ENCODE data around the gene TM6SF1. TPM values are rescaled to one million over a fixed set of nuclear protein-coding genes. Genes with fewer than 3 reads are reported as not detected.

The TM6SF1 gene
- total RNA-seq, 2 experiments from 2014 or later: not detected

DNA sequence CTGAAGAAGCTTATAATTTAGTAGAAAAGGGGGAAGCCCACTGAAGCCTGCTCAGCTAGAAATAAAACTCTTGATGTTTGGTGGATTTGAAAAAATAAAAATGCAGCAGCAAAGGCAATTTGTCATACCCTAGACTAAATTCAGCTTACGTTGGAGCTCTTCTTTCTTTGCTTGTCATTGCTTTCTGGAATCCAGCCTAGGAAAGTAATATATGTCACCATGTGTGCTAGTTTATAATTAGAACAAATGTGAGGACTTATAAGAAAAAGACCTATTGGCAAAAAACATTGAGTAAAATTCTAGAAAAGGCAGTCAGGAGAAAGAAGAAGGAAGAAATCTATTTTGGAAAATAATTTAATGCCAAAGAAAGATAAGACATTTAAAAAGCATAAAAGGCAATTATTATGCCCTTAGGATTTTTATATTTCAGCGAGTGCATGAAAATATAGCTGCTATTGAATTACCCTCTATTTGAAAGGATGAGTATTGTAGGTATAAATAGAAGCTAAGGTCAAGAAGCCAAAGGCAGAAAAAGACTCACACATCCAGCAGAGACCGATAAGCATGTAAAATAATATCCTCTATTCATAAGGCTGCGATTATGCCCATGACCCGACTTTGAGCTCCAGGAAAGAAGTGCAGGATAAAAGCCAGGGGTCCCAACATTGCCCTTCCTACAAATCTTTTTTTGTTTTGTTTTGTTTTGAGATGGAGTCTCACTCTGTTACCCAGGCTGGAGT, 29.8 kb upstream of the TM6SF1 start:
- H3K9me3 ChIP-seq (ENCODE audit: control insufficient read depth in 1 of 2, insufficient read depth in 1 of 2, low read length in 2 of 2): peaks cover 7 to 14% of the 10 kb centered on the region in 2 experiments
- Mint-ChIP-seq H3K4me1 (ENCODE audit: low read depth) (no peaks in the 10 kb centered on the region), H3K4me3 (no peak overlapping the region), H3K27ac (no peak overlapping the region), H3K36me3 (ENCODE audit: low read depth) (peaks cover 7% of the 10 kb centered on the region), H3K27me3 (peaks cover 58% of the 10 kb centered on the region), H3K9me3 (peaks cover 3% of the 10 kb centered on the region)
- TF ChIP-seq, protein P1, sequence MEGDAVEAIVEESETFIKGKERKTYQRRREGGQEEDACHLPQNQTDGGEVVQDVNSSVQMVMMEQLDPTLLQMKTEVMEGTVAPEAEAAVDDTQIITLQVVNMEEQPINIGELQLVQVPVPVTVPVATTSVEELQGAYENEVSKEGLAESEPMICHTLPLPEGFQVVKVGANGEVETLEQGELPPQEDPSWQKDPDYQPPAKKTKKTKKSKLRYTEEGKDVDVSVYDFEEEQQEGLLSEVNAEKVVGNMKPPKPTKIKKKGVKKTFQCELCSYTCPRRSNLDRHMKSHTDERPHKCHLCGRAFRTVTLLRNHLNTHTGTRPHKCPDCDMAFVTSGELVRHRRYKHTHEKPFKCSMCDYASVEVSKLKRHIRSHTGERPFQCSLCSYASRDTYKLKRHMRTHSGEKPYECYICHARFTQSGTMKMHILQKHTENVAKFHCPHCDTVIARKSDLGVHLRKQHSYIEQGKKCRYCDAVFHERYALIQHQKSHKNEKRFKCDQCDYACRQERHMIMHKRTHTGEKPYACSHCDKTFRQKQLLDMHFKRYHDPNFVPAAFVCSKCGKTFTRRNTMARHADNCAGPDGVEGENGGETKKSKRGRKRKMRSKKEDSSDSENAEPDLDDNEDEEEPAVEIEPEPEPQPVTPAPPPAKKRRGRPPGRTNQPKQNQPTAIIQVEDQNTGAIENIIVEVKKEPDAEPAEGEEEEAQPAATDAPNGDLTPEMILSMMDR (IDR thresholded peaks at IDR 0.05): no peak
- ChIA-PET CTCF (interaction anchor here (0.7 kb wide), 1 partner anchor 1065 kb away, joined by 3 read pairs; no protein-coding TSS in a partner anchor), POLR2A (no interaction called here)
- no peaks in the 10 kb centered on the region for H3K4me1 ChIP-seq (ENCODE audit: insufficient read depth, low read length)
- H3K27ac ChIP-seq (ENCODE audit: low read depth in 1 of 2, low read length in 2 of 2): no peak overlapping the region
- intact Hi-C loops (cut with DNase I, micrococcal nuclease): no loop called here
- no peak overlapping the region for H3K4me3 ChIP-seq (ENCODE audit: low read length)
- no peaks in the 10 kb centered on the region for H3K36me3 ChIP-seq (ENCODE audit: insufficient read depth, low read length)
- H3K27me3 ChIP-seq (ENCODE audit: control insufficient read depth in 1 of 2, insufficient read depth in 2 of 2, low read length in 2 of 2): peaks cover 6 to 11% of the 10 kb centered on the region in 2 experiments
- DNase-seq: no peak
- ATAC-seq (ENCODE audit: poor library complexity): no peak

DNA sequence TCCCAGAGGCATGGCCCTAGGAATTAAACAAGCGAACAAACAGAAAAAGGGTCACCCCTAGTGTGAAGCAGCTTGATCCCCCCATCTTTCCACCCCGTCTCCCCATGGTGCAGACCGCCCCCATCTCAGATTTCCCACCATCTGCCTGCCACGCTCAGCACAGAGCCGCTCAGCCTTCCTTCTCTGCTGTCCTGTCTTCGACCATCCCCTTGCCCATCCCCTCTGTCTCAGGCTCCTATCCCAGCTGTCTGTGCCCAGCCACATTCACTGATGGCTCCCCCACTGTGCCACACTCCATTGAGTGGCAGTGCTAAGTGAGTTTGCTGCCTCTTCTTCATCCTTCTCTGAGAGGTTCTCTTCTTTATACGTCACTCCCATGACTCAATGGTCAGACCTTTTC, 28.7 kb upstream of the TM6SF1 start:
- TF ChIP-seq, protein P1 (IDR thresholded peaks at IDR 0.05): no peak
- H3K4me1 Mint-ChIP-seq (ENCODE audit: low read depth): no peaks in the 10 kb centered on the region
- Histone ChIP-seq H3K4me3 (ENCODE audit: low read length) (no peak overlapping the region), H3K27me3 (ENCODE audit: control insufficient read depth in 1 of 2, insufficient read depth in 2 of 2, low read length in 2 of 2) (peaks cover 8 to 11% of the 10 kb centered on the region in 2 experiments), H3K4me1 (ENCODE audit: insufficient read depth, low read length) (no peaks in the 10 kb centered on the region), H3K9me3 (ENCODE audit: control insufficient read depth in 1 of 2, insufficient read depth in 1 of 2, low read length in 2 of 2) (peaks cover 0 to 6% of the 10 kb centered on the region in 2 experiments), H3K27ac (ENCODE audit: low read depth in 1 of 2, low read length in 2 of 2) (no peak overlapping the region), H3K36me3 (ENCODE audit: insufficient read depth, low read length) (no peaks in the 10 kb centered on the region)
- H3K27ac Mint-ChIP-seq: no peak overlapping the region
- DNase-seq (no peak), ATAC-seq (ENCODE audit: poor library complexity) (no peak)
- CTCF ChIA-PET: no interaction called here
- intact Hi-C loops (cut with DNase I, micrococcal nuclease): no loop called here
- H3K27me3 Mint-ChIP-seq: peaks cover 66% of the 10 kb centered on the region
- peaks cover 7% of the 10 kb centered on the region for H3K36me3 Mint-ChIP-seq (ENCODE audit: low read depth)
- no peak overlapping the region for H3K4me3 Mint-ChIP-seq
- peaks cover 3% of the 10 kb centered on the region for H3K9me3 Mint-ChIP-seq
- POLR2A ChIA-PET: no interaction called here

DNA sequence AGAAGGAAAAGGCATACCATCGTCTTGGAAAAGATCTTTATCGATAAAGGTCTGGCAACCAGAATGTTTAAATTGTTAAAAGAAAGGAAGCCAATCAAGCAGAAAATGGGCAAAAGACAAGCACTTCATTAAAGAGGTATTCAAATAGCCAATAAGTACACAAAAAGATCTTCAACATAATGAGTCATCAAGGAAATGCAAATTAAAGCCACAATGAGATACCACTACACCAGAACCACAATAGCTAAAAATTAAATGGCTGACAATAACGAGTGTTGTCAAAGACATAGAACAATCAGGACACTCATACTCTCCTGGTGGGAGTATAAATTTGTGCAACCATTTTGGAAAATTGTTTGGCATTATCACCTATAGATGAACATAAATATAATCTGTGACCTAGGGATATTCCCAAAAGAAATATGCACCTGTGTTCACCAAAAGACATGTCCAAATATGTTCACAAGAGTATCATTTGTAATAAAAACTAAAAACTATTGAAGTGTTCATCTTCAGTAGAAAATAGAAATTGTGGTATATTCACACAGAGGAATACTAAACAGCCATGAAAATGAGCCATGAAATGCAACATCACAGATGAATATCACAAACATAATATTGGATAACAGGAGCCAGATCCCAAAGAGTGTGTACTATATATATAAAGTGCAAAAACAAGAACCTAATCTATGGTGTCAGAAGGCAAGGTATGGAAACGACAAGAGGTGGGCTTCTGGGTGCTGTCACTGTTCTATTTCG, 26.0 kb upstream of the TM6SF1 start:
- no peak overlapping the region for H3K27ac ChIP-seq (ENCODE audit: low read depth in 1 of 2, low read length in 2 of 2)
- Mint-ChIP-seq H3K4me3 (no peak overlapping the region), H3K27ac (no peak overlapping the region), H3K4me1 (ENCODE audit: low read depth) (no peaks in the 10 kb centered on the region), H3K27me3 (peaks cover 60% of the 10 kb centered on the region), H3K36me3 (ENCODE audit: low read depth) (no peaks in the 10 kb centered on the region), H3K9me3 (no peaks in the 10 kb centered on the region)
- no peak for DNase-seq
- ATAC-seq (ENCODE audit: poor library complexity): no peak
- peaks cover 8 to 11% of the 10 kb centered on the region in 2 experiments for H3K27me3 ChIP-seq (ENCODE audit: control insufficient read depth in 1 of 2, insufficient read depth in 2 of 2, low read length in 2 of 2)
- ChIA-PET POLR2A (no interaction called here), CTCF (no interaction called here)
- H3K36me3 ChIP-seq (ENCODE audit: insufficient read depth, low read length): no peaks in the 10 kb centered on the region
- H3K4me1 ChIP-seq (ENCODE audit: insufficient read depth, low read length): no peaks in the 10 kb centered on the region
- TF ChIP-seq, protein P1 (IDR thresholded peaks at IDR 0.05): no peak
- H3K4me3 ChIP-seq (ENCODE audit: low read length): no peak overlapping the region
- no peaks in the 10 kb centered on the region for H3K9me3 ChIP-seq (ENCODE audit: control insufficient read depth in 1 of 2, insufficient read depth in 1 of 2, low read length in 2 of 2)
- intact Hi-C loops (cut with DNase I, micrococcal nuclease): no loop called here

All from CD4-positive, alpha-beta T cell (primary cell).